Smooth muscle cell (in vitro differentiated cells): Measurements from ENCODE around the gene DEFB125. TPM values are rescaled to one million over a fixed set of nuclear protein-coding genes. Genes with fewer than 3 reads are reported as not detected.

ENCODE experiments used
- DNase-seq: peaks from one replicate; lab custom pipeline; 2025; ENCODE audit not compliant: unreplicated experiment; lab: John Stamatoyannopoulos, UW
- H2AFZ ChIP-seq: fragments of 200-600 bp; sonication (generic); 2 replicates; pipeline ENCODE4 v1.6.0; 2016; ENCODE audit warnings: antibody characterized with exemption, low read depth, mild to moderate bottlenecking
- H3F3A ChIP-seq: fragments of 200-600 bp; sonication (generic); 2 replicates; pipeline ENCODE4 v1.6.0; 2017; ENCODE audit warnings: antibody characterized with exemption, low read depth
- H3K27ac ChIP-seq: fragments of 200-600 bp; sonication (generic); 2 replicates; pipeline ENCODE4 v1.5.1; 2016; ENCODE audit warnings: low read depth, mild to moderate bottlenecking
- H3K27me3 ChIP-seq: fragments of 200-600 bp; sonication (generic); 2 replicates; pipeline ENCODE4 v1.6.1; 2016; ENCODE audit warnings: low read depth, mild to moderate bottlenecking
- H3K36me3 ChIP-seq: fragments of 200-600 bp; sonication (generic); 2 replicates; pipeline ENCODE4 v1.5.1; 2016; ENCODE audit warnings: low read depth
- H3K4me1 ChIP-seq: fragments of 200-600 bp; sonication (generic); 2 replicates; pipeline ENCODE4 v1.5.1; 2016; ENCODE audit warnings: low read depth
- H3K4me2 ChIP-seq: fragments of 200-600 bp; sonication (generic); 2 replicates; pipeline ENCODE4 v1.6.0; 2016; ENCODE audit warnings: mild to moderate bottlenecking
- H3K4me3 ChIP-seq: fragments of 200-600 bp; sonication (generic); 2 replicates; pipeline ENCODE4 v1.5.1; 2016; ENCODE audit warnings: mild to moderate bottlenecking
- H3K79me2 ChIP-seq: fragments of 200-600 bp; sonication (generic); 2 replicates; pipeline ENCODE4 v1.6.0; 2016; ENCODE audit warnings: low read depth, mild to moderate bottlenecking
- H3K9ac ChIP-seq: fragments of 200-600 bp; sonication (generic); 2 replicates; pipeline ENCODE4 v1.6.0; 2016; ENCODE audit warnings: low read depth
- H3K9me3 ChIP-seq: fragments of 200-600 bp; sonication (generic); replicated peaks from 2 replicates; pipeline ENCODE4 v1.5.1; 2016; ENCODE audit warnings: low read depth
- H4K20me1 ChIP-seq: fragments of 200-600 bp; sonication (generic); 2 replicates; pipeline ENCODE4 v1.6.0; 2016; ENCODE audit warnings: low read depth
- CTCF ChIP-seq: fragments of 200-600 bp; sonication (generic); IDR thresholded peaks from 2 replicates; pipeline ENCODE4 v1.5.1; 2017; ENCODE audit warnings: borderline replicate concordance, mild to moderate bottlenecking, antibody characterized with exemption; ENCODE audit not compliant: insufficient read depth, poor library complexity, severe bottlenecking
- WGBS: methylation state at CpG from one replicate; pipeline ENCODE4 v1.1.7; 2016; ENCODE audit warnings: low lambda C conversion rate; 5-methylcytosine and 5-hydroxymethylcytosine counted together
- polyA plus RNA-seq: library from polyadenylated mRNA; unstranded; fragments of >200 nt; fragmentation: Nextera tagmentation; extraction: Ambion mirVana; gene quantifications from 2 replicates; pipeline ENCODE4 v1.2.1, GENCODE V29; 2016
- total RNA-seq: library from RNA; depleted of rRNA; stranded (reverse); fragments of >200 nt; gene quantifications from 2 replicates; pipeline ENCODE4 v1.2.3, GENCODE V29; 2014

Gene DEFB125
- total and polyA plus RNA-seq, 2 experiments from 2014 or later = not detected

GRCh38 chr20:137668-138490 lies 50.4 kb downstream of the DEFB125 start:
- H3K27me3 ChIP-seq = no peaks in the 10 kb centered on the region
- H3F3A ChIP-seq = no peaks in the 10 kb centered on the region
- no peak overlapping the region for H3K27ac ChIP-seq
- WGBS = 89% methylated on average over 11 of the region's 11 CpGs
- H3K4me2 ChIP-seq = no peak overlapping the region
- H4K20me1 ChIP-seq = no peaks in the 10 kb centered on the region
- no peaks in the 10 kb centered on the region for H3K9me3 ChIP-seq
- no peak overlapping the region for H2AFZ ChIP-seq
- no peak overlapping the region for H3K4me3 ChIP-seq
- no peaks in the 10 kb centered on the region for H3K79me2 ChIP-seq
- no peaks in the 10 kb centered on the region for H3K4me1 ChIP-seq
- no peaks in the 10 kb centered on the region for H3K36me3 ChIP-seq
- no peak for TF ChIP-seq CTCF
- no peak overlapping the region for H3K9ac ChIP-seq
- DNase-seq = no peak

- H3K79me2 ChIP-seq = no peaks in the 10 kb centered on the region
- WGBS = 21% methylated on average over 1 of the region's 1 CpG
- H3K9ac ChIP-seq = no peak within 1 kb of the TSS
- H3K27ac ChIP-seq = no peak within 1 kb of the TSS
- H3F3A ChIP-seq = no peaks in the 10 kb centered on the region
- H3K9me3 ChIP-seq = no peaks in the 10 kb centered on the region
- H3K4me1 ChIP-seq = no peaks in the 10 kb centered on the region
- no peak within 1 kb of the TSS for H3K4me2 ChIP-seq
- no peaks in the 10 kb centered on the region for H4K20me1 ChIP-seq
- H2AFZ ChIP-seq = no peak within 1 kb of the TSS
- DNase-seq = no peak
- H3K36me3 ChIP-seq = no peaks in the 10 kb centered on the region
- H3K27me3 ChIP-seq = no peaks in the 10 kb centered on the region
- TF ChIP-seq CTCF = no peak
- H3K4me3 ChIP-seq = no peak within 1 kb of the TSS
Measured at GRCh38 chr20:142290-142689, 54.8 kb downstream of the DEFB125 start, which contains the start of gene DEFB126. DEFB126 (plus strand) TSS chr20:142590; CDS start chr20:142629, 39 bp downstream.

GRCh38 chr20:145877-146276 lies 58.4 kb downstream of the DEFB125 start:
- Histone ChIP-seq H3K27me3 (no peaks in the 10 kb centered on the region), H3F3A (no peaks in the 10 kb centered on the region), H3K4me3 (no peak overlapping the region), H3K36me3 (no peaks in the 10 kb centered on the region), H3K4me1 (no peaks in the 10 kb centered on the region), H3K27ac (no peak overlapping the region), H3K9ac (no peak overlapping the region), H2AFZ (no peak overlapping the region), H3K9me3 (no peaks in the 10 kb centered on the region), H3K79me2 (no peaks in the 10 kb centered on the region), H3K4me2 (no peak overlapping the region), H4K20me1 (no peaks in the 10 kb centered on the region)
- DNase-seq = no peak
- WGBS = 60% methylated on average over 2 of the region's 2 CpGs
- TF ChIP-seq CTCF = no peak

Other genes with a start within 250 kb of the DEFB125 start
- not detected in 2 replicates for gene DEFB126, start 54.9 kb downstream of the DEFB125 start, total RNA-seq
- gene DEFB126, start 54.9 kb downstream of the DEFB125 start, polyA plus RNA-seq = not detected in 2 replicates
- not detected in 2 replicates for gene DEFB127, start 69.8 kb downstream of the DEFB125 start, total RNA-seq
- gene DEFB127, start 69.8 kb downstream of the DEFB125 start, polyA plus RNA-seq = not detected in 2 replicates
- gene DEFB128, start 102.0 kb downstream of the DEFB125 start, total RNA-seq = not detected in 2 replicates
- gene DEFB128, start 102.0 kb downstream of the DEFB125 start, polyA plus RNA-seq = not detected in 2 replicates
- gene DEFB129, start 139.6 kb downstream of the DEFB125 start, total RNA-seq = not detected in 2 replicates
- not detected in 2 replicates for gene DEFB129, start 139.6 kb downstream of the DEFB125 start, polyA plus RNA-seq
- gene DEFB132, start 170.1 kb downstream of the DEFB125 start, total RNA-seq = not detected in 2 replicates
- not detected in 2 replicates for gene DEFB132, start 170.1 kb downstream of the DEFB125 start, polyA plus RNA-seq
- gene C20orf96, start 203.1 kb downstream of the DEFB125 start, total RNA-seq = 2.8 and 9.2 TPM in 2 replicates
- 11.2 and 11.7 TPM in 2 replicates for gene C20orf96, start 203.1 kb downstream of the DEFB125 start, polyA plus RNA-seq
- gene ZCCHC3, start 209.9 kb downstream of the DEFB125 start, total RNA-seq = 25.9 and 27.7 TPM in 2 replicates
- 26.2 and 32.4 TPM in 2 replicates for gene ZCCHC3, start 209.9 kb downstream of the DEFB125 start, polyA plus RNA-seq
- gene SOX12, start 237.9 kb downstream of the DEFB125 start, total RNA-seq = 3.3 and 7.1 TPM in 2 replicates
- 16.6 and 17.7 TPM in 2 replicates for gene SOX12, start 237.9 kb downstream of the DEFB125 start, polyA plus RNA-seq